B cell (primary cell): ENCODE measurements around the gene LCN1. TPM values are rescaled to one million over a fixed set of nuclear protein-coding genes. Genes with fewer than 3 reads are reported as not detected.

ENCODE experiments used
- ATAC-seq: fragments of 200-7000 bp; cut with Tn5 transposase; one replicate; pipeline ENCODE4 v1.10.0; 2021; ENCODE audit warnings: low read depth, mild to moderate bottlenecking, moderate number of reproducible peaks, moderate library complexity
- CTCF ChIA-PET: fragments of 350-600 bp; sonication (Branson Sonifier 250); formaldehyde crosslinking; loops from one replicate; lab custom pipeline; 2021; ENCODE audit warnings: antibody characterized with exemption, inconsistent platforms; lab: Charles Lee
- POLR2A ChIA-PET: fragments of 350-600 bp; sonication (Branson Sonifier 250); formaldehyde crosslinking; loops from one replicate; lab custom pipeline; 2021; ENCODE audit warnings: antibody characterized with exemption; lab: Charles Lee
- DNase-seq: peaks from one replicate; pipeline ENCODE4 v3.0.0; 2013
- H2AFZ ChIP-seq: 2 replicates; pipeline ENCODE4 v1.6.1; 2012; ENCODE audit warnings: mild to moderate bottlenecking, low read depth, low read length; ENCODE audit not compliant: insufficient read depth, poor library complexity, severe bottlenecking
- H3K27ac ChIP-seq, 2 donors: 1 replicate in 1 of 2; 2 replicates in 1 of 2; pipeline ENCODE4 v1.5.1; 2012 to 2013; ENCODE audit warnings: low read length in 2 of 2, mild to moderate bottlenecking in 2 of 2, moderate library complexity in 1 of 2
- H3K27me3 ChIP-seq, 4 experiments: fragments of 200-600 bp in 1 of 4; sonication (generic) in 1 of 4; replicated peaks in 1 of 4; 1 replicate in 2 of 4; 2 replicates in 2 of 4; pipeline versions ENCODE4 v1.6.1 to v1.7.0; 2013 to 2016; ENCODE audit warnings: low read length in 3 of 4, mild to moderate bottlenecking in 2 of 4, mixed read lengths in 1 of 4, moderate library complexity in 1 of 4; ENCODE audit not compliant: insufficient read depth in 4 of 4, control insufficient read depth in 3 of 4; ENCODE audit errors: control extremely low read depth in 1 of 4
- H3K36me3 ChIP-seq, 2 experiments: replicated peaks in 1 of 2; 1 replicate in 1 of 2; 2 replicates in 1 of 2; pipeline versions ENCODE4 v1.6.1 to v1.7.1; 2013; ENCODE audit warnings: low read length in 1 of 2; ENCODE audit not compliant: insufficient read depth in 2 of 2, control insufficient read depth in 1 of 2; ENCODE audit errors: control extremely low read depth in 1 of 2, extremely low read depth in 1 of 2
- H3K4me1 ChIP-seq, 2 donors: fragments of 200-600 bp in 1 of 2; sonication (generic) in 1 of 2; 1 replicate in 1 of 2; 2 replicates in 1 of 2; pipeline versions ENCODE4 v1.5.1 to v1.6.1; 2013 to 2017; ENCODE audit warnings: low read length in 2 of 2; ENCODE audit not compliant: control insufficient read depth in 2 of 2, insufficient read depth in 2 of 2
- H3K4me2 ChIP-seq: replicated peaks from 2 replicates; pipeline ENCODE3; 2012; ENCODE audit warnings: mild to moderate bottlenecking, low read depth, low read length; ENCODE audit not compliant: poor library complexity, severe bottlenecking
- H3K4me3 ChIP-seq, 5 experiments: fragments of 200-600 bp in 1 of 5; sonication (generic) in 1 of 5; 1 replicate in 3 of 5; 2 replicates in 2 of 5; pipeline versions ENCODE4 v1.5.1 to v1.7.0; 2011 to 2016; ENCODE audit warnings: low read length in 4 of 5, mild to moderate bottlenecking in 4 of 5, low read depth in 2 of 5, control low read depth in 1 of 5, moderate library complexity in 1 of 5; ENCODE audit not compliant: insufficient read depth in 1 of 5; ENCODE audit errors: control extremely low read depth in 1 of 5, extremely low read depth in 1 of 5
- H3K79me2 ChIP-seq: fragments of 200-600 bp; sonication (generic); one replicate; pipeline ENCODE4 v1.6.0; 2016; ENCODE audit warnings: low read length; ENCODE audit not compliant: control insufficient read depth, insufficient read depth
- H3K9ac ChIP-seq: fragments of 200-600 bp; sonication (generic); 2 replicates; pipeline ENCODE4 v1.6.1; 2017; ENCODE audit warnings: mild to moderate bottlenecking, low read length, moderate library complexity
- H3K9me3 ChIP-seq, 3 donors: one replicate each; pipeline versions ENCODE4 v1.6.1 to v1.7.1; 2013; ENCODE audit warnings: low read length in 2 of 3; ENCODE audit not compliant: control insufficient read depth in 2 of 3, insufficient read depth in 1 of 3; ENCODE audit errors: control extremely low read depth in 1 of 3
- H4K20me1 ChIP-seq: 2 replicates; pipeline ENCODE4 v1.6.0; 2012; ENCODE audit warnings: mild to moderate bottlenecking, low read length; ENCODE audit not compliant: insufficient read depth, control insufficient read depth, poor library complexity, severe bottlenecking
- H3K27ac Mint-ChIP-seq: one replicate; pipeline ENCODE4 v1.8.0; 2021; ENCODE audit warnings: mixed read lengths
- H3K27me3 Mint-ChIP-seq: one replicate; pipeline ENCODE4 v1.8.0; 2021; ENCODE audit warnings: mixed read lengths
- H3K4me1 Mint-ChIP-seq: one replicate; pipeline ENCODE4 v1.8.0; 2021; ENCODE audit warnings: mixed read lengths
- H3K4me3 Mint-ChIP-seq: one replicate; pipeline ENCODE4 v1.8.0; 2021; ENCODE audit warnings: mixed read lengths
- H3K9me3 Mint-ChIP-seq: one replicate; pipeline ENCODE4 v1.8.0; 2022; ENCODE audit warnings: mixed read lengths; ENCODE audit not compliant: insufficient read depth
- EZH2 ChIP-seq: IDR thresholded peaks from 2 replicates; pipeline ENCODE4 v1.6.1; 2012; ENCODE audit warnings: borderline replicate concordance, low read depth, mild to moderate bottlenecking, moderate library complexity, low read length; ENCODE audit not compliant: insufficient read depth, poor library complexity, severe bottlenecking
- WGBS: methylation state at CpG from one replicate; pipeline ENCODE4 v1.1.5; 2013; ENCODE audit warnings: missing lambda C conversion rate; ENCODE audit not compliant: insufficient coverage; 5-methylcytosine and 5-hydroxymethylcytosine counted together
- intact Hi-C: fragments of 100-400 bp; cut with micrococcal nuclease; formaldehyde crosslinking; loops from one replicate; pipeline ENCODE4 v1.10.0; 2022
- polyA plus RNA-seq: library from polyadenylated mRNA; depleted of rRNA; stranded (reverse); fragments of >200 nt; gene quantifications from 2 replicates; pipeline ENCODE4 v1.2.3, GENCODE V29; 2012
- total RNA-seq, 2 donors: library from RNA; stranded (reverse); fragments of 120-200 nt in 1 of 2; gene quantifications; 1 replicate in 1 of 2; 2 replicates in 1 of 2; pipeline versions ENCODE4 v1.2.3 to v1.2.4, GENCODE V29; 2013 to 2022
- TF ChIP-seq, protein P1 (sequence below): fragments of 200-600 bp; IDR thresholded peaks from one replicate; pipeline ENCODE4 v1.8.0; 2022; ENCODE audit warnings: antibody characterized with exemption, mild to moderate bottlenecking

LCN1 gene
- total and polyA plus RNA-seq, 2 donors (not counting 1 experiment from before 2014, with no cell fraction given): not detected

DNA sequence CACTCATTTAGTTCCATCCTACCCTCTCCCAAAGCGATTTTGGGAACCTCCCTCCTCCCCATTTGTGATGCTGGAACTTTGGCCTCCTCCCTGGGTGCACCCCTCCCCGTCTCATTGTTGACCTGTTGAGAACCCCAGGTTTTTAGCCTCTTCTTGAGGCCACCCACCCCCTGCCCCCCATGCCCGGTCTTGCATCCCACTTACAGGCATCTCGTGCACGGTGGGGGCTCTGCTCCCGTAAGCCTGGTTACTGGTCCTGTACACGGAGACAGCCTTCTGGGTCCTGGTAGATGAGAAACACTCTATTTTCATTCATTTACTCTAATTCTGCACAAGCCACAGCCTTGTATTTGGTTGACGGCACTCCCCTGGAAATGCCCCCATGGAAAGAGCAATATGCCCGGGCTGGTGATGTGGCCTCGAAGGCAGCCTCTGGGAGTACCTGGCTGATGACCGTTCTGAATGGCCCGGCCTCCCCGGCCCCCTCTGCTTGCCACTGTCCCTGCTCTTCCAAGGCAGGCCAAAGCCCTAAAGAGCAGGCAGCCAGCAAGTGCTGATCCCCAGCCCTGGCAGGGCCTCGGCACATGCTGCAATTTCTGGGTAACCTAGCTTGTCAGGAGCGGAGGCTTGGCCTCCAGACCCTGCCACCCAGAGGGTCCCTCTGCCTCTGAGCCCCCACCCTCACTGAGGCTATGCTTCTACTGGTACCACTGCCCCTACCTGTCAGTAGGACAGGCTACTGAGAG lies 22.7 kb upstream of the LCN1 start:
- peaks cover 27% of the 10 kb centered on the region for H4K20me1 ChIP-seq
- H3K9me3 Mint-ChIP-seq: no peaks in the 10 kb centered on the region
- CTCF ChIA-PET: no interaction called here
- TF ChIP-seq, protein P1, sequence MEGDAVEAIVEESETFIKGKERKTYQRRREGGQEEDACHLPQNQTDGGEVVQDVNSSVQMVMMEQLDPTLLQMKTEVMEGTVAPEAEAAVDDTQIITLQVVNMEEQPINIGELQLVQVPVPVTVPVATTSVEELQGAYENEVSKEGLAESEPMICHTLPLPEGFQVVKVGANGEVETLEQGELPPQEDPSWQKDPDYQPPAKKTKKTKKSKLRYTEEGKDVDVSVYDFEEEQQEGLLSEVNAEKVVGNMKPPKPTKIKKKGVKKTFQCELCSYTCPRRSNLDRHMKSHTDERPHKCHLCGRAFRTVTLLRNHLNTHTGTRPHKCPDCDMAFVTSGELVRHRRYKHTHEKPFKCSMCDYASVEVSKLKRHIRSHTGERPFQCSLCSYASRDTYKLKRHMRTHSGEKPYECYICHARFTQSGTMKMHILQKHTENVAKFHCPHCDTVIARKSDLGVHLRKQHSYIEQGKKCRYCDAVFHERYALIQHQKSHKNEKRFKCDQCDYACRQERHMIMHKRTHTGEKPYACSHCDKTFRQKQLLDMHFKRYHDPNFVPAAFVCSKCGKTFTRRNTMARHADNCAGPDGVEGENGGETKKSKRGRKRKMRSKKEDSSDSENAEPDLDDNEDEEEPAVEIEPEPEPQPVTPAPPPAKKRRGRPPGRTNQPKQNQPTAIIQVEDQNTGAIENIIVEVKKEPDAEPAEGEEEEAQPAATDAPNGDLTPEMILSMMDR: no peak
- no peak for TF ChIP-seq EZH2
- ATAC-seq: no peak
- H3K4me3 ChIP-seq: no peak overlapping the region
- no peaks in the 10 kb centered on the region for H3K27me3 Mint-ChIP-seq
- peaks cover 20% of the 10 kb centered on the region for H3K4me1 Mint-ChIP-seq
- WGBS: 93% methylated on average over 14 of the region's 15 CpGs
- H3K79me2 ChIP-seq: peaks cover 25% of the 10 kb centered on the region
- peak overlapping the region; percentile 84 for H3K4me3 Mint-ChIP-seq
- POLR2A ChIA-PET: no interaction called here
- H3K27ac Mint-ChIP-seq: no peak overlapping the region
- peaks cover 14 to 29% of the 10 kb centered on the region in 2 donors for H3K4me1 ChIP-seq
- no peak overlapping the region for H2AFZ ChIP-seq
- peaks cover 0 to 10% (median 0%) of the 10 kb centered on the region in 4 experiments for H3K27me3 ChIP-seq
- peaks cover 0 to 4% (median 0%) of the 10 kb centered on the region in 3 donors for H3K9me3 ChIP-seq
- peak overlapping the region; percentile 98 for H3K4me2 ChIP-seq
- DNase-seq: no peak
- intact Hi-C loops: loop anchor here (2.0 kb wide), 1 partner anchor 18 kb away; no protein-coding TSS in a partner anchor
- no peak overlapping the region for H3K27ac ChIP-seq
- H3K9ac ChIP-seq: no peak overlapping the region
- H3K36me3 ChIP-seq: peaks cover 0 to 9% of the 10 kb centered on the region in 2 experiments
